ENCODE measurements around the gene IL12RB2.
"Not testable (repeated sequence)": the region's sequence is repeated elsewhere in the genome, so short reads cannot be mapped to it uniquely, and the experiment has no call there.

The IL12RB2 gene

GRCh38 chr1:67441183-67441582 is 133.5 kb downstream of the IL12RB2 start:
- TF ChIP-seq, protein P1, sequence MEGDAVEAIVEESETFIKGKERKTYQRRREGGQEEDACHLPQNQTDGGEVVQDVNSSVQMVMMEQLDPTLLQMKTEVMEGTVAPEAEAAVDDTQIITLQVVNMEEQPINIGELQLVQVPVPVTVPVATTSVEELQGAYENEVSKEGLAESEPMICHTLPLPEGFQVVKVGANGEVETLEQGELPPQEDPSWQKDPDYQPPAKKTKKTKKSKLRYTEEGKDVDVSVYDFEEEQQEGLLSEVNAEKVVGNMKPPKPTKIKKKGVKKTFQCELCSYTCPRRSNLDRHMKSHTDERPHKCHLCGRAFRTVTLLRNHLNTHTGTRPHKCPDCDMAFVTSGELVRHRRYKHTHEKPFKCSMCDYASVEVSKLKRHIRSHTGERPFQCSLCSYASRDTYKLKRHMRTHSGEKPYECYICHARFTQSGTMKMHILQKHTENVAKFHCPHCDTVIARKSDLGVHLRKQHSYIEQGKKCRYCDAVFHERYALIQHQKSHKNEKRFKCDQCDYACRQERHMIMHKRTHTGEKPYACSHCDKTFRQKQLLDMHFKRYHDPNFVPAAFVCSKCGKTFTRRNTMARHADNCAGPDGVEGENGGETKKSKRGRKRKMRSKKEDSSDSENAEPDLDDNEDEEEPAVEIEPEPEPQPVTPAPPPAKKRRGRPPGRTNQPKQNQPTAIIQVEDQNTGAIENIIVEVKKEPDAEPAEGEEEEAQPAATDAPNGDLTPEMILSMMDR (IDR thresholded peaks at IDR 0.05; ENCODE audit: control extremely low read depth, extremely low read depth, low read depth, missing control alignments) = no peak
- DNase-seq (ENCODE audit: extremely low spot score) = no peak
- ChIA-PET POLR2A (no interaction called here), CTCF (interaction anchor here (1.1 to 1.7 kb wide), 6 partner anchors 9 to 228 kb away, joined by 3 to 6 read pairs (median 4); no protein-coding TSS in a partner anchor)

DNA sequence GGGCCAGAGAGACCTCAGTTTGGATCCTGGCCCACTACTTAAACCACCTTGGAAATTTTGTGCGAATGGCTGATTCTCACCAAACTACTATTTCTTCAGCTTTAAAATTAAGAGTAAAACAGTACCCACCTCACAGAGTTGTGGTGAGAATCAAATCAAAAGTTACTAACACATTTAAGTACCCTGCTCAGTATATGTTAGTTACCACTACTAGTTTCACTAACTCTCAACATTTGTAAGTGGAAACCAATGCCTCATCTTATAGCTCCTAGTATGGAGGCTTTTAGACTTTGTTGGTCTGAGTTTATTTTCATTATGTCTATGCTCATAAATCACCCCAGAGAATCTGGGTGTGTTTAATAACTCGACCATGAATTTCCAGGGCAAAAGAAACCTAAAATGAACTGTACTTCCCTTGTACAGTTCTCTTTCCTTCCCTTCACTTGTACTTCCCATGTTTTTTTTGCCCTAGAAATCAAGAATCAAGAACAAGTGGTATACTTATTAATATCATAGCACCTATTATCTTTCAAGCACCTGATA is 134.1 kb downstream of the IL12RB2 start:
- POLR2A ChIA-PET = no interaction called here
- TF ChIP-seq, protein P1 (IDR thresholded peaks at IDR 0.05; ENCODE audit: control extremely low read depth, extremely low read depth, low read depth, missing control alignments) = no peak
- no peak for DNase-seq (ENCODE audit: extremely low spot score)
- CTCF ChIA-PET = interaction anchor here (1.1 to 1.7 kb wide), 8 partner anchors 10 to 229 kb away, joined by 3 to 6 read pairs (median 3); no protein-coding TSS in a partner anchor

- DNase-seq (ENCODE audit: extremely low spot score); POLR2A ChIA-PET: not testable (repeated sequence)
- CTCF ChIA-PET = interaction anchor here (1.3 kb wide), 1 partner anchor 9 kb away, joined by 3 read pairs; no protein-coding TSS in a partner anchor
These were observed 138.3 kb downstream of the IL12RB2 start for GRCh38 chr1:67446014-67446413.
